Measurements from ENCODE around the gene MYBBP1A. TPM values are rescaled to one million over a fixed set of nuclear protein-coding genes. Genes with fewer than 3 reads are reported as not detected.

Gene MYBBP1A
- total and polyA plus RNA-seq, 2 of the 13 experiments (the other 11 are each of a cell fraction or from before 2014, with no cell fraction given): 18.6 to 54.8 TPM

- TF ChIP-seq MLXIP (CRISPR knock-in tag; IDR thresholded peaks at IDR 0.05; ENCODE audit: borderline replicate concordance) (no peak), HMG20A (CRISPR knock-in tag; IDR thresholded peaks at IDR 0.05; ENCODE audit: borderline replicate concordance) (no peak), ZNF646 (CRISPR knock-in tag; IDR thresholded peaks at IDR 0.05) (no peak), ATF1 (CRISPR knock-in tag; IDR thresholded peaks at IDR 0.05) (no peak), ARNTL (CRISPR knock-in tag; IDR thresholded peaks at IDR 0.05) (0 out of 2 replicates have a peak, but pooled peaks have one; percentile 26), POLR2G (IDR thresholded peaks at IDR 0.05; ENCODE audit: low read depth, low read length) (no peak), ZXDC (CRISPR knock-in tag; IDR thresholded peaks at IDR 0.05) (no peak), FOXJ3 (CRISPR knock-in tag; IDR thresholded peaks at IDR 0.05; ENCODE audit: borderline replicate concordance) (no peak), ZNF354B (CRISPR knock-in tag; IDR thresholded peaks at IDR 0.05) (no peak), PHF5A (CRISPR knock-in tag; IDR thresholded peaks at IDR 0.05; ENCODE audit: low read depth, unreplicated experiment) (no peak), TEAD3 (CRISPR knock-in tag; optimal IDR thresholded peaks at IDR 0.05; ENCODE audit: borderline replicate concordance) (no peak), POLR2A (IDR thresholded peaks at IDR 0.05; ENCODE audit: insufficient read depth in 1 of 2, low read depth in 2 of 2, low read length in 2 of 2) (no peak), CBX1 (IDR thresholded peaks at IDR 0.05; ENCODE audit: low read depth) (no peak), ZFYVE20 (CRISPR knock-in tag; IDR thresholded peaks at IDR 0.05; ENCODE audit: borderline replicate concordance, low read depth) (no peak), ZFP36 (IDR thresholded peaks at IDR 0.05; ENCODE audit: borderline replicate concordance, low read depth, low read length, partially characterized antibody) (no peak)
These were observed 10.3 kb upstream of the MYBBP1A start (continued) for GRCh38 chr17:4565209-4566141.
